Keratinocyte (primary cell): ENCODE data around the gene SLC6A5. TPM values are rescaled to one million over a fixed set of nuclear protein-coding genes. Genes with fewer than 3 reads are reported as not detected.

Experiments used
- DNase-seq: peaks from one replicate; pipeline ENCODE4 v3.0.0-alpha.2; 2011; ENCODE audit warnings: low read depth, missing footprints, low spot score
- FAIRE-seq: peaks from 2 replicates; lab custom pipeline; 2011; peaks lifted over from hg19 to GRCh38; lab: Jason Lieb, UNC
- H2AFZ ChIP-seq: 2 replicates; pipeline ENCODE4 v1.6.0; 2012; ENCODE audit warnings: low read length, control low read depth, inconsistent platforms; ENCODE audit not compliant: control insufficient read depth
- H3K27ac ChIP-seq: 2 replicates; pipeline ENCODE4 v1.5.1; 2011; ENCODE audit warnings: low read length; ENCODE audit not compliant: control insufficient read depth, insufficient read depth
- H3K27me3 ChIP-seq: 3 replicates; pipeline ENCODE4 v1.6.0; 2011; ENCODE audit warnings: low read length; ENCODE audit not compliant: control insufficient read depth, insufficient read depth; ENCODE audit errors: extremely low read depth
- H3K36me3 ChIP-seq, 2 experiments: 2 replicates in 1 of 2; 3 replicates in 1 of 2; pipeline ENCODE4 v1.5.1; 2011; ENCODE audit warnings: low read length in 2 of 2, mild to moderate bottlenecking in 1 of 2; ENCODE audit not compliant: control insufficient read depth in 2 of 2, insufficient read depth in 2 of 2; ENCODE audit errors: extremely low read depth in 1 of 2
- H3K4me1 ChIP-seq: 3 replicates; pipeline ENCODE4 v1.5.1; 2011; ENCODE audit warnings: low read length; ENCODE audit not compliant: control insufficient read depth, insufficient read depth; ENCODE audit errors: extremely low read depth
- H3K4me2 ChIP-seq: 3 replicates; pipeline ENCODE4 v1.6.0; 2011; ENCODE audit warnings: low read depth, low read length; ENCODE audit not compliant: control insufficient read depth, insufficient read depth; ENCODE audit errors: extremely low read depth
- H3K4me3 ChIP-seq, 3 experiments: fragments of 200-600 bp in 1 of 3; sonication (generic) in 1 of 3; 2 replicates in 2 of 3; 3 replicates in 1 of 3; pipeline ENCODE4 v1.5.1; 2011 to 2016; ENCODE audit warnings: low read length in 3 of 3, mild to moderate bottlenecking in 3 of 3, control low read depth in 2 of 3, inconsistent platforms in 1 of 3, low read depth in 1 of 3, mixed read lengths in 1 of 3, mixed run types in 1 of 3, moderate library complexity in 1 of 3; ENCODE audit not compliant: control insufficient read depth in 2 of 3, insufficient read depth in 2 of 3; ENCODE audit errors: extremely low read depth in 1 of 3
- H3K79me2 ChIP-seq: 2 replicates; pipeline ENCODE4 v1.6.0; 2012; ENCODE audit warnings: low read length; ENCODE audit not compliant: control insufficient read depth, insufficient read depth
- H3K9ac ChIP-seq: 3 replicates; pipeline ENCODE4 v1.6.0; 2011; ENCODE audit warnings: low read length; ENCODE audit not compliant: control insufficient read depth, insufficient read depth; ENCODE audit errors: extremely low read depth
- H3K9me1 ChIP-seq: 3 replicates; pipeline ENCODE4 v1.6.0; 2011; ENCODE audit warnings: low read length; ENCODE audit not compliant: control insufficient read depth, insufficient read depth; ENCODE audit errors: extremely low read depth
- H3K9me3 ChIP-seq: 2 replicates; pipeline ENCODE4 v1.5.1; 2012; ENCODE audit warnings: low read depth, low read length; ENCODE audit not compliant: control insufficient read depth
- H4K20me1 ChIP-seq: 3 replicates; pipeline ENCODE4 v1.6.0; 2011; ENCODE audit warnings: low read length; ENCODE audit not compliant: control insufficient read depth, insufficient read depth; ENCODE audit errors: extremely low read depth
- EZH2 ChIP-seq: IDR thresholded peaks from one replicate; pipeline ENCODE4 v1.6.1; 2012; ENCODE audit warnings: inconsistent platforms, mild to moderate bottlenecking, low read length, moderate library complexity
- dilution Hi-C: fragments of 300-500 bp; cut with MboI; formaldehyde crosslinking; loops from one replicate; pipeline ENCODE4 v1.7.0; 2020; ENCODE audit warnings: low sequenced_read_pairs; ENCODE audit not compliant: extremely low pct_ligation_motif_present
- polyA plus RNA-seq, 5 experiments: library from polyadenylated mRNA; depleted of rRNA in 3 of 5; stranded (reverse) in 3 of 5; stranded (forward) in 1 of 5; unstranded in 1 of 5; fragments of >200 nt; gene quantifications; 1 replicate in 1 of 5; 2 replicates in 3 of 5; 3 replicates in 1 of 5; pipeline versions ENCODE4 v1.2.1 to v1.2.3, GENCODE V29; 2011 to 2012; ENCODE audit warnings: missing spikeins in 2 of 5, low read depth in 1 of 5, low replicate concordance in 1 of 5
- TF ChIP-seq, protein P1 (sequence below), 3 experiments: IDR thresholded peaks in 1 of 3; conservative IDR thresholded peaks in 1 of 3; optimal IDR thresholded peaks in 1 of 3; 2 replicates in 2 of 3; 3 replicates in 1 of 3; pipeline versions ENCODE3 to v1.5.1; 2011; ENCODE audit warnings: low read length in 3 of 3, mild to moderate bottlenecking in 3 of 3, moderate library complexity in 2 of 3, control low read depth in 1 of 3, inconsistent platforms in 1 of 3; ENCODE audit not compliant: insufficient read depth in 2 of 3; ENCODE audit errors: extremely low read depth in 1 of 3

Gene SLC6A5
- polyA plus RNA-seq, 1 donor (not counting 4 experiments of a cell fraction or from before 2014, with no cell fraction given): not detected

DNA sequence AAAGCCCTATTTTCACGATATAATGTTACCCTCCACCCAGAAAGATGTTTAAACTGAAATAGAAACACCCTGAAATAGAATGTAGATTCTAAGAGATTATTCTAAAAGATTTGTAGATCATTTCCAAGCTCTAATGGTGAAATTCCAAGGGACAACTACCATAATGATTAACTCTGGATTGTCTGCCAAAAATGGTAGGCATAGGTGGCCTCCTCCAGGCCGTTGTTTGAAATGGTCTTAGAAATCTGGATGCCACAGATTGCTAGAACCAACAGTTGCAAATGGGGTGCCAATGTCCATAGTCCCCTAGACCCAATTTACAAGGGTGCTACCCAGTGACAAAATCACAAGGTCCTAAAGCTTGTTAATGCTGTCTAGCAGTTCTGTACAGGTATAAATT, 6.7 kb upstream of the SLC6A5 start:
- Histone ChIP-seq H3K4me3 (no peak overlapping the region), H2AFZ (no peak overlapping the region), H3K27me3 (peaks cover 38% of the 10 kb centered on the region), H3K27ac (no peak overlapping the region), H3K4me1 (peaks cover 5% of the 10 kb centered on the region), H3K9me1 (no peaks in the 10 kb centered on the region), H3K9me3 (no peaks in the 10 kb centered on the region), H4K20me1 (no peaks in the 10 kb centered on the region), H3K9ac (no peak overlapping the region), H3K79me2 (no peaks in the 10 kb centered on the region), H3K36me3 (no peaks in the 10 kb centered on the region), H3K4me2 (no peak overlapping the region)
- dilution Hi-C loops: no loop called here
- no peak for FAIRE-seq
- DNase-seq: no peak
- TF ChIP-seq, protein P1, sequence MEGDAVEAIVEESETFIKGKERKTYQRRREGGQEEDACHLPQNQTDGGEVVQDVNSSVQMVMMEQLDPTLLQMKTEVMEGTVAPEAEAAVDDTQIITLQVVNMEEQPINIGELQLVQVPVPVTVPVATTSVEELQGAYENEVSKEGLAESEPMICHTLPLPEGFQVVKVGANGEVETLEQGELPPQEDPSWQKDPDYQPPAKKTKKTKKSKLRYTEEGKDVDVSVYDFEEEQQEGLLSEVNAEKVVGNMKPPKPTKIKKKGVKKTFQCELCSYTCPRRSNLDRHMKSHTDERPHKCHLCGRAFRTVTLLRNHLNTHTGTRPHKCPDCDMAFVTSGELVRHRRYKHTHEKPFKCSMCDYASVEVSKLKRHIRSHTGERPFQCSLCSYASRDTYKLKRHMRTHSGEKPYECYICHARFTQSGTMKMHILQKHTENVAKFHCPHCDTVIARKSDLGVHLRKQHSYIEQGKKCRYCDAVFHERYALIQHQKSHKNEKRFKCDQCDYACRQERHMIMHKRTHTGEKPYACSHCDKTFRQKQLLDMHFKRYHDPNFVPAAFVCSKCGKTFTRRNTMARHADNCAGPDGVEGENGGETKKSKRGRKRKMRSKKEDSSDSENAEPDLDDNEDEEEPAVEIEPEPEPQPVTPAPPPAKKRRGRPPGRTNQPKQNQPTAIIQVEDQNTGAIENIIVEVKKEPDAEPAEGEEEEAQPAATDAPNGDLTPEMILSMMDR (optimal IDR thresholded peaks at IDR 0.05 in 1 of 3, IDR thresholded peaks at IDR 0.05 in 1 of 3, conservative IDR thresholded peaks at IDR 0.05 in 1 of 3; ENCODE audit: extremely low read depth in 1 of 3, insufficient read depth in 2 of 3, low read length in 3 of 3): peak in 1 of 3 experiments; percentile 3
- no peak for TF ChIP-seq EZH2

DNA sequence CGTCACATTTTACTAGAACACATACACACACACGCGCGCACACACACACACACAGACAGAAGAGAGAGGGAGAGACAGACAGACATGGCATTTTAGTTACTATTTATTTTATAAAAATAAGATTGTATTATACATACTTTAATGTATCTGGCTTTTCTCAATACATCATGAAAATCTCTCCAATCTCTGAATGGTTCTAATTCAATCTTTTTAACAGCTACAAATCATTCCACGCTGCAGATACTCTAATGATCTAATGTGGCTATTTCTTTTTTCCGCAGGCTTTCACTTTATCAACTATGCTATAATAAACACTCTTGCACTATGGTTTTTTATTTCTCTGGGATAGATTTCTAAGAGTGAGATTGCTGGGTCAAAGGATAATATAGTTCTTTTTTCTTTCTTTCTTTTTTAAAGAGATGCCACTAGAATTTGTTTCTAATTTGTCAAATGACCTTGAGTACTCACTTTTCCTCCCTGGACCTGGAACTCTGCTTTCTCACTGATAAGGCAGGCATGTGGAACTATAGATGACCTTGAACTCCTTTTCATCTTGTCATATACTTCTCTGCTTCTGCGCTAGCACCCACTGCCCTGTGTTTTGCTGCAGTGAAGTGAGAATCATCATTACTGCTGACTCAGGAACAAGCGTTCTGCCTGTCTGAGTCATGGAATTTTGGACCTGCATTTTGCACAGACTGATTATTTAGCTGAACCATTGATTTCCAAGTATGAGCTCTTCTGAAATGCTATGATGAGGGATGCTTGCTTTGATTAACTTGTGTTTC, 4.9 kb upstream of the SLC6A5 start:
- Histone ChIP-seq H3K9ac (no peak overlapping the region), H3K27me3 (peaks cover 50% of the 10 kb centered on the region), H3K4me2 (no peak overlapping the region), H3K27ac (no peak overlapping the region), H3K9me1 (no peaks in the 10 kb centered on the region), H3K4me3 (no peak overlapping the region), H4K20me1 (no peaks in the 10 kb centered on the region), H3K79me2 (no peaks in the 10 kb centered on the region), H3K9me3 (no peaks in the 10 kb centered on the region), H3K4me1 (peaks cover 5% of the 10 kb centered on the region), H3K36me3 (no peaks in the 10 kb centered on the region), H2AFZ (no peak overlapping the region)
- no peak for DNase-seq
- FAIRE-seq: no peak
- dilution Hi-C loops: no loop called here
- TF ChIP-seq, protein P1 (optimal IDR thresholded peaks at IDR 0.05 in 1 of 3, IDR thresholded peaks at IDR 0.05 in 1 of 3, conservative IDR thresholded peaks at IDR 0.05 in 1 of 3; ENCODE audit: extremely low read depth in 1 of 3, insufficient read depth in 2 of 3, low read length in 3 of 3): no peak
- no peak for TF ChIP-seq EZH2
